Measurements from ENCODE around the gene SDHAF4. TPM values are rescaled to one million over a fixed set of nuclear protein-coding genes. Genes with fewer than 3 reads are reported as not detected.

SDHAF4 gene
- total RNA-seq: 10 to 100 TPM; 15.2 to 15.7 TPM
- 1 to 10 TPM; 6.1 to 8.7 (median 7.2) TPM for polyA plus RNA-seq
- 3.0 to 7.7 (median 5.8) reads per million in 6 experiments for total RNA-seq

DNA sequence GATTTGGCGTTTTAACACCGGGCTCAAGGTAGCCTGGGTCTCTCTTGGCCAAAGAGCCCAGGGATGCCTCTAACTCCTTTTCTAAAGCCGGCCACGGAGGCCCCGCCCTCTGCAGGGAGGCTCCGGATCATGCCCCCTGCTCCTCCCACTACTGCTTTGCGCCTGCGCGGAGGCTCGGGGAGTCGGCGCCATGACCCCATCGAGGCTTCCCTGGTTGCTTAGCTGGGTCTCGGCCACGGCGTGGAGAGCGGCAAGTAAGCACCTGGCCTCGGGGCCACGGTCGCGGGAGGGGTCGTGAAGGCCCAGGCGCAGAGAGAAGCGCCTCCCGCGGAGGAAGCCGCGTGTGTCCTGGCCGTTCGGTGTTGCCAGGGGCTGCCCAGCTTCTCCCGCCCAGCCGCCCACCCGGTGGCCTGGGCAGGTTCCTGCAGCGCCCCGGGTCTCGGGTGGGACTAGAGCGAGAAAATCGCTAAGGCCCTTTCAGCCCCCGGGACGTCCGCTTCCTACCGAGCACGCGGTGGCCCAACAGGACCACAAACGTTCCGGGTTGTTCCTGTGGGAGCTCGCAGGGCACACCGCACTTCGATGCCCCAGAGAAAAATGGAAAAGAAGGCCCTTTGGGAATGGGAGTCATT lies at the start of gene SDHAF4:
Gene SDHAF4 (plus strand): TSS at position 180 of the 632 bp plus-strand sequence. CDS start 11 bp downstream, at position 191.
- Mint-ChIP-seq H3K27ac (peak within 1 kb of the TSS; percentile 68 to 97 (median 92)), H3K4me3 (peak within 1 kb of the TSS; percentile 77 to 93 (median 86)), H3K9me3 (peaks cover 0 to 4% (median 0%) of the 10 kb centered on the region in 9 donors), H3K27me3 (no peaks in the 10 kb centered on the region), H3K36me3 (peaks cover 4 to 9% (median 8%) of the 10 kb centered on the region in 3 donors), H3K4me1 (peaks cover 4 to 26% (median 15%) of the 10 kb centered on the region in 4 donors)
- DNase-seq (peak; percentile 89 to 97 (median 94)), ATAC-seq (peak; percentile 98 to 99)
- POLR2A ChIA-PET: interaction anchor here (0.8 to 4.5 kb wide), 3 partner anchors 101 to 154 kb away, joined by 3 to 21 read pairs (median 4); partner anchors contain the start of genes FAM135A and SMAP1

DNA sequence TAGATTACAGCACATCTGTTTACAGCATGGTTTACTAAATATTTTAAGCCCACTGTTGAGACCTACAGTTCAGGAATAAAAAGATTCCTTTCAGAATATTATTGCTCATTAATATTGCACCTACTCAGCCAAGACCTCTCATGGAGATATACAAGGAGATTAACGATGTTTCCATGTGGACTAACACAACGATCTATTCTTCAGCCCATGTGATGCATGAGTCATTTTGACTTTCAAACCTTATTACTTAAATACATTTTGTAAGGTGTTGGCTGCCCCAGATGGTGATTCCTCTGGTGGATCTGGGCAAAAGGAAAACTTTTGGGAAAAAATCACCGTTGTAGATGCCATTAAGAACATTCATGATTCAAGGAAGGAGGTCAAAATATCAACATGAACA lies 48.0 kb upstream of the SDHAF4 start:
- Mint-ChIP-seq H3K9me3 (no peaks in the 10 kb centered on the region), H3K4me3 (no peak overlapping the region), H3K27me3 (no peaks in the 10 kb centered on the region), H3K27ac (no peak overlapping the region), H3K36me3 (peaks cover 0 to 5% (median 4%) of the 10 kb centered on the region in 3 donors), H3K4me1 (peaks cover 4 to 9% (median 7%) of the 10 kb centered on the region in 4 donors)
- POLR2A ChIA-PET: no interaction called here
- ATAC-seq (no peak), DNase-seq (no peak)

GRCh38 chr6:70520575-70520974 lies 46.2 kb upstream of the SDHAF4 start:
- DNase-seq (peak in 4 of 10 donors; percentile 3 to 27 (median 19)), ATAC-seq (no peak)
- Mint-ChIP-seq H3K9me3 (no peaks in the 10 kb centered on the region), H3K27ac (no peak overlapping the region), H3K4me3 (no peak overlapping the region), H3K27me3 (no peaks in the 10 kb centered on the region), H3K4me1 (peaks cover 4 to 9% (median 7%) of the 10 kb centered on the region in 4 donors), H3K36me3 (peaks cover 0 to 17% (median 14%) of the 10 kb centered on the region in 3 donors)
- POLR2A ChIA-PET: no interaction called here

DNA sequence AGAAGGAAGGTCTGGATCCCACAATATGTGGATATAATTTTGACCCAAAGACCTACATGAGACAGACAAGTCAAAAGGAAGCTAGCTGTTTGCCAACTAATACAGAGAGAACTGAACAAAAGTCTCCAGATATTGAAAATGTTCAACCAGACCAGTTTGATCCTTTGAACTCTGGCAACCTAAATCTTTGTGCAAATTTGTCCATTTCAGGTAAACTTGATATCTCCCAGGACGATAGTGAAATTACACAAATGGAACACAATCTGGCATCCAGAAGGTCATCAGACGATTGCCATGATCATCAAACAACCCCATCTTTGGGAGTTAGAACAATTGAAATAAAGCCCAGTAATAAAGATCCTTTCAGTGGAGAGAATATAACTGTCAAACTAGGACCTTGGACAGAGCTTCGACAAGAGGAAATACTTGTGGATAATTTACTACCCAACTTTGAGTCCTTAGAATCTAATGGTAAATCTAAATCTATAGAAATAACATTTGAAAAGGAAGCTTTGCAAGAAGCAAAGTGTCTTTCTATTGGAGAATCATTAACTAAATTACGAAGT lies 41.9 kb upstream of the SDHAF4 start:
- Mint-ChIP-seq H3K4me1 (no peaks in the 10 kb centered on the region), H3K4me3 (no peak overlapping the region), H3K36me3 (peaks cover 0 to 42% (median 21%) of the 10 kb centered on the region in 3 donors), H3K27me3 (no peaks in the 10 kb centered on the region), H3K9me3 (no peaks in the 10 kb centered on the region), H3K27ac (no peak overlapping the region)
- DNase-seq: no peak
- POLR2A ChIA-PET: no interaction called here
- no peak for ATAC-seq

DNA sequence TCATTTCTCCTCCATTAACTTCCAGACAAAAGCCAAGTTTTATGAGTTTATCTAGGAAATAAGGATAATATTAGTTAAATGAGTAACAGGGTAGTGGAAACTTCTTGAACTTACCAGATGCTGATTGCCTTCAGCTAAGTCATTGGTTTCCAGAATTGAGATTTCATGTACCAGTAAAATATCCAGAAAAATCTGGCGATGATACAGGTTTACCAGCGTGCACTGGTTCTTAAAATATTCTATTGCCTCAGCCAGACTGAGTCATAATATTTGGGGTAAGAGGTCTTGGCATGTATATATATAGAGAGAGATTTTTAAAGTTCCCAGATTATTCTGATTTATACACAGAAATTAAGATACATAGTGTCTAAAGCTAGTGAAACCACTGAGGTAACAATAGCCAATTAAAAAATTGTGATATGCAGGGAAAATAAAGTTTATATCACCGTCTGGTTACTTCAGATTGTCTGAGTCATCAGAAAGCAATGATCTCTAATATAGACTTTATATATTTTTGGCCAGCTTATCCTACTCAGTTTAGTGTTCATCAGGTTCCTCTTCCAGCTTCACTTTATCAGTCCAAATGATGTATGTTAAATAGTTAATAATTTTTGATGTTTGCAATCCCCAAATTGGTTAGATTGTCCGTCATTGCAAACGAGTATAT lies 39.5 kb upstream of the SDHAF4 start:
- Mint-ChIP-seq H3K27ac (peak overlapping the region in 1 of 10 donors; percentile 7), H3K27me3 (no peaks in the 10 kb centered on the region), H3K4me1 (no peaks in the 10 kb centered on the region), H3K36me3 (peaks cover 0 to 47% (median 22%) of the 10 kb centered on the region in 3 donors), H3K4me3 (no peak overlapping the region), H3K9me3 (no peaks in the 10 kb centered on the region)
- ATAC-seq (no peak), DNase-seq (no peak)
- POLR2A ChIA-PET: interaction anchor here (1.1 kb wide), 1 partner anchor 9 kb away, joined by 6 read pairs; no protein-coding TSS in a partner anchor

GRCh38 chr6:70530023-70530422 lies 36.7 kb upstream of the SDHAF4 start:
- no peak for DNase-seq
- no peaks in the 10 kb centered on the region for H3K4me1 Mint-ChIP-seq
- POLR2A ChIA-PET: no interaction called here
- H3K4me3 Mint-ChIP-seq: no peak overlapping the region
- H3K27ac Mint-ChIP-seq: no peak overlapping the region
- no peak for ATAC-seq
- H3K27me3 Mint-ChIP-seq: no peaks in the 10 kb centered on the region
- H3K9me3 Mint-ChIP-seq: no peaks in the 10 kb centered on the region
- H3K36me3 Mint-ChIP-seq: peaks cover 0 to 49% (median 12%) of the 10 kb centered on the region in 3 donors

DNA sequence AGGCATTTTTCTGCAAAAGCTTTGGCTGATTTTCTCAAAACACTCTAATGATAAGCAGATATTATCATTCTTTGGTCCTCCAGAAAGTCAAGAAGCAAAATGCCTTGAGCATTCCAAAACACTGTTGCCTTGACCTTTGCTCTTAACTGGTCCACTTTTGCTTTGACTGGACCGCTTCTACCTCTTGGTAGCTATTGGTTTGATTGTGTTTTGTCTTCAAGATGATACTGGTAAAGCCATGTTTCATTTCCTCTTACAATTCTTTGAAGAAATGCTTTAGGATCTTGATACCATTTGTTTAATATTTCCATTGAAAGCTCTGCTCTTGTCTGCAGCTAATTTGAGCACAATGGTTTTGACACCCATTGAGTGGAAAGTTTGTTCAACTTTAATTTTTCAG lies 35.6 kb upstream of the SDHAF4 start:
- Mint-ChIP-seq H3K27me3 (no peaks in the 10 kb centered on the region), H3K9me3 (no peaks in the 10 kb centered on the region), H3K4me3 (no peak overlapping the region), H3K27ac (no peak overlapping the region), H3K36me3 (peaks cover 0 to 45% (median 5%) of the 10 kb centered on the region in 3 donors), H3K4me1 (no peaks in the 10 kb centered on the region)
- POLR2A ChIA-PET: no interaction called here
- ATAC-seq: no peak
- DNase-seq: no peak

- peaks cover 7 to 44% (median 12%) of the 10 kb centered on the region in 3 donors for H3K36me3 Mint-ChIP-seq
- peaks cover 0 to 3% (median 0%) of the 10 kb centered on the region in 4 donors for H3K4me1 Mint-ChIP-seq
- H3K9me3 Mint-ChIP-seq: no peaks in the 10 kb centered on the region
- no peak overlapping the region for H3K4me3 Mint-ChIP-seq
- no peak overlapping the region for H3K27ac Mint-ChIP-seq
- no peak for DNase-seq
- no peaks in the 10 kb centered on the region for H3K27me3 Mint-ChIP-seq
- ATAC-seq: no peak
- POLR2A ChIA-PET: no interaction called here
Measured at GRCh38 chr6:70537266-70537665, 29.5 kb upstream of the SDHAF4 start.

GRCh38 chr6:70538376-70538775 lies 28.4 kb upstream of the SDHAF4 start:
- Mint-ChIP-seq H3K27ac (no peak overlapping the region), H3K4me1 (peaks cover 0 to 3% (median 0%) of the 10 kb centered on the region in 4 donors), H3K4me3 (no peak overlapping the region), H3K9me3 (no peaks in the 10 kb centered on the region), H3K36me3 (peaks cover 7 to 37% (median 9%) of the 10 kb centered on the region in 3 donors), H3K27me3 (no peaks in the 10 kb centered on the region)
- ATAC-seq: no peak
- POLR2A ChIA-PET: no interaction called here
- no peak for DNase-seq

- H3K4me3 Mint-ChIP-seq: no peak overlapping the region
- DNase-seq (peak in 1 of 10 donors; percentile 9), ATAC-seq (no peak)
- H3K27ac Mint-ChIP-seq: no peak overlapping the region
- H3K36me3 Mint-ChIP-seq: peaks cover 0 to 8% (median 6%) of the 10 kb centered on the region in 3 donors
- no peaks in the 10 kb centered on the region for H3K4me1 Mint-ChIP-seq
- POLR2A ChIA-PET: no interaction called here
- no peaks in the 10 kb centered on the region for H3K27me3 Mint-ChIP-seq
- no peaks in the 10 kb centered on the region for H3K9me3 Mint-ChIP-seq
Measured at GRCh38 chr6:70547313-70547712, 19.4 kb upstream of the SDHAF4 start.

DNA sequence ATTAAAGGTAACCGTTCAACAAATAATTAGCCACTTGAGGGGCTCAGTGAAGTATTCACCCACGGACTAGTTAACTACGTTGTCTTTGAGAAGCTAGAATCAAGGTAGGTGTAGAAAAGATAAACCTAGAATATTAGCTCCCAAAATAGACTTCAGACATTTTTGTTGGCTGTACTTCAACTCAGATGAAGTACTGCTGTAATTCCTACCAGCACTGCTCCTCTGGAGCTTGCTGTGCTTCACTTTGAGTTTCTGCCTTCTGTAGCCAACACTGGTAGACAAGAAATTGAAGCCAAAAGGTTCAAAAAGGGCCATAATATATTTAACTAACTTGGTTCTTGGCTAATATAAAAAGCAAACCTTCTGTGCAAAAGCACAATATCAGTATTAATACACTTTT lies 18.8 kb upstream of the SDHAF4 start:
- no peaks in the 10 kb centered on the region for H3K4me1 Mint-ChIP-seq
- no peak overlapping the region for H3K27ac Mint-ChIP-seq
- H3K27me3 Mint-ChIP-seq: no peaks in the 10 kb centered on the region
- H3K4me3 Mint-ChIP-seq: no peak overlapping the region
- peaks cover 0 to 8% (median 6%) of the 10 kb centered on the region in 3 donors for H3K36me3 Mint-ChIP-seq
- H3K9me3 Mint-ChIP-seq: no peaks in the 10 kb centered on the region
- no peak for ATAC-seq
- DNase-seq: no peak
- POLR2A ChIA-PET: no interaction called here

GRCh38 chr6:70549327-70549726 lies 17.4 kb upstream of the SDHAF4 start:
- Mint-ChIP-seq H3K9me3 (no peaks in the 10 kb centered on the region), H3K36me3 (peaks cover 0 to 7% (median 6%) of the 10 kb centered on the region in 3 donors), H3K4me1 (no peaks in the 10 kb centered on the region), H3K27ac (no peak overlapping the region), H3K4me3 (no peak overlapping the region), H3K27me3 (no peaks in the 10 kb centered on the region)
- POLR2A ChIA-PET: no interaction called here
- DNase-seq: no peak
- no peak for ATAC-seq

DNA sequence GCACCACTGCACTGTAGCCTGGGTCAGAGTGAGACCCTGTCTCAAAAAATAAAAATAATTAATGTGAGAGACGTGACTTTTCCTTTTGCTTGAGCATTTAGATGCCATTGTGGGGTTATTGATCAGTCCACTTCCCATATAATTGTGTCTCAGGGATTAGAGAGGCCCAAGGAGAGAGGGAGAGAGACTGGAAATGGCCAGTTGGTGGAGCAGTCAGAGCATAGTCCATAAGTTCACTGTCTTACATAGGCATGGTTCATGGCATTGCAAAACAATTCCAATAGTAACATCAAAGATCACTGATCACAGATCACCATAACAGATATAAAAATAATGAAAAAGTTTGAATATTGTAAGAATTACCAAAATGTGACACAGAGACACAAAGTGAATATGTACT lies 15.2 kb upstream of the SDHAF4 start:
- H3K36me3 Mint-ChIP-seq: peaks cover 0 to 6% (median 5%) of the 10 kb centered on the region in 3 donors
- no peaks in the 10 kb centered on the region for H3K27me3 Mint-ChIP-seq

More for the DNA sequence above, 15.2 kb upstream of the SDHAF4 start:
- H3K27ac Mint-ChIP-seq: no peak overlapping the region
- H3K4me1 Mint-ChIP-seq: no peaks in the 10 kb centered on the region
- H3K9me3 Mint-ChIP-seq: no peaks in the 10 kb centered on the region
- no peak overlapping the region for H3K4me3 Mint-ChIP-seq
- DNase-seq (no peak), ATAC-seq (no peak)
- POLR2A ChIA-PET: no interaction called here
